Lung (tissue), 12 donors: ENCODE data around the gene DRC3. TPM values are rescaled to one million over a fixed set of nuclear protein-coding genes. Genes with fewer than 3 reads are reported as not detected.

ENCODE experiments used
- ATAC-seq: fragments of 200-7000 bp; cut with Tn5 transposase; one replicate; pipeline ENCODE4 v1.9.1; 2020; ENCODE audit warnings: moderate number of reproducible peaks; ENCODE audit not compliant: insufficient read depth, low FRiP score
- DNase-seq, 3 donors: peaks; one replicate each; pipeline ENCODE4 v3.0.0-alpha.2; 2013 to 2017
- H3K27ac ChIP-seq, 2 donors: one replicate each; pipeline ENCODE4 v1.5.1; 2013; ENCODE audit warnings: mild to moderate bottlenecking in 2 of 2, moderate library complexity in 2 of 2, control low read depth in 1 of 2, inconsistent platforms in 1 of 2, low read depth in 1 of 2, low read length in 1 of 2
- H3K27me3 ChIP-seq, 3 donors: one replicate each; pipeline ENCODE4 v1.5.1; 2013; ENCODE audit warnings: low read length in 2 of 3; ENCODE audit not compliant: control insufficient read depth in 3 of 3, insufficient read depth in 3 of 3
- H3K36me3 ChIP-seq, 4 donors: one replicate each; pipeline ENCODE4 v1.5.1; 2013; ENCODE audit warnings: low read length in 4 of 4, mild to moderate bottlenecking in 1 of 4, moderate library complexity in 1 of 4; ENCODE audit not compliant: control insufficient read depth in 4 of 4, insufficient read depth in 4 of 4
- H3K4me1 ChIP-seq, 5 donors: one replicate each; pipeline ENCODE4 v1.5.1; 2013; ENCODE audit warnings: low read length in 5 of 5, mild to moderate bottlenecking in 2 of 5, moderate library complexity in 1 of 5; ENCODE audit not compliant: control insufficient read depth in 5 of 5, insufficient read depth in 5 of 5
- H3K4me3 ChIP-seq: one replicate; pipeline ENCODE4 v1.5.1; 2013; ENCODE audit warnings: mild to moderate bottlenecking, control low read depth, moderate library complexity
- H3K9ac ChIP-seq, 2 donors: one replicate each; pipeline ENCODE4 v1.5.1; 2013; ENCODE audit warnings: low read length in 2 of 2, control low read depth in 1 of 2; ENCODE audit not compliant: insufficient read depth in 1 of 2
- H3K9me3 ChIP-seq, 4 donors: one replicate each; pipeline ENCODE4 v1.5.1; 2013; ENCODE audit warnings: low read length in 3 of 4, mild to moderate bottlenecking in 1 of 4, moderate library complexity in 1 of 4; ENCODE audit not compliant: control insufficient read depth in 4 of 4, insufficient read depth in 3 of 4
- CTCF ChIP-seq: IDR thresholded peaks from 2 replicates; pipeline ENCODE4 v1.5.1; 2012; ENCODE audit warnings: mild to moderate bottlenecking; ENCODE audit errors: control extremely low read depth, extremely low read depth
- WGBS, 2 donors: extraction: QIAGEN DNeasy Blood & Tissue Kit; methylation state at CpG; one replicate each; pipeline ENCODE4 v1.1.7; 2013; 5-methylcytosine and 5-hydroxymethylcytosine counted together
- polyA plus RNA-seq, 2 donors: library from polyadenylated mRNA; stranded (reverse); fragments of 200-250 nt; gene quantifications; one replicate each; pipeline ENCODE4 v1.2.1, GENCODE V29; 2013
- total RNA-seq, 2 donors: library from RNA; depleted of rRNA in 1 of 2; stranded (reverse); fragments of >200 nt in 1 of 2; gene quantifications; one replicate each; pipeline ENCODE4 v1.2.1, GENCODE V29; 2014 to 2021
- donor health status: control.
- donor health status: control.
- donor health status: Bipolar disorder and iron deficiency.
- donor health status: healthy.
- donor health status: DM: yes; HTN: yes; CAD: no.

Gene DRC3
- total and polyA plus RNA-seq, 4 donors: 6.6 to 29.5 (median 13.5) TPM

DNA sequence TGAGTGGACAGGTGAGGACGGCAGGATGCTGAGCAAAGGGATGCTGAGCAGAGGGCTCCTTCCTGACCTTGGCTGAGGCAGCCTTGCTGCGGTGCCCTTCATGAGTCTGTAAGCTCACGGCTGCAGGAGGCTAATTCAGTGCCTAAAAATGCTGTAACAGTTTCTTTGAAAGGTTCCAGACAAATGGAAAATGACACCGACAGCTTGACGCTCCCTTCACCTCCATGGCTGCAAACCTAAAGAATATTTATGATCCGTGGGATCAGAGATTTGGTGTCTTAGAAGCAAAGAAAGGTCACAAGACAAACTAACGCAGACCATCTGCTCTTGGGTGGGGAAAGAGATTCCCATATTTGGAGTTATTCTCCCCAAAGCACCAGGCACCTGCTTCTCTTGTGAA is 28.4 kb upstream of the DRC3 start:
- ATAC-seq: no peak
- no peak overlapping the region for H3K9ac ChIP-seq
- 93 to 95% methylated on average over 7 of the region's 7 CpGs for WGBS, 2 donors
- no peaks in the 10 kb centered on the region for H3K9me3 ChIP-seq
- no peaks in the 10 kb centered on the region for H3K27me3 ChIP-seq
- TF ChIP-seq CTCF: no peak
- H3K36me3 ChIP-seq: no peaks in the 10 kb centered on the region
- DNase-seq: no peak
- peak overlapping the region in 1 of 2 donors; percentile 38 for H3K27ac ChIP-seq
- H3K4me1 ChIP-seq: peaks cover 0 to 59% (median 25%) of the 10 kb centered on the region in 5 donors
- no peak overlapping the region for H3K4me3 ChIP-seq

DNA sequence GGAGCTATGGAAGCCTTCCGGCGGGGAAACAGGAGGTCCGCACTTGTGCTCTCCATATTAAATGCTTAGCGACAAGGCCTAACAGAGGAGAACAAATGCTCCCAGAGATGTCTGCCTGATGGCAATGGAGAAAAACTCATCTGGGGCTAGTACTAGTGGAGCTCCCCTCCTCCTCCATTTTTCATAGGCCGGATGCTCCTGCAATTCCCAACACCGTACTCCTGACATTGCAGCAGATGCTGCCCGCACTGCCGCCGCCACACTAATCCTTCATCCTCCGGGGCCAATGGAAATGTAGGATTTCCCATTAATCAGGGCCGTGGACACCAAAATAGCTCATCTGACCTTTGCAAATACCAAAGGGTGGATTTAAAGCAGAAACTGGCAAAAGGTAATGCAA is 27.9 kb upstream of the DRC3 start:
- H3K4me1 ChIP-seq: peaks cover 0 to 59% (median 25%) of the 10 kb centered on the region in 5 donors
- no peak overlapping the region for H3K27ac ChIP-seq
- WGBS, 2 donors: 96 to 97% methylated on average over 11 of the region's 11 CpGs
- H3K9me3 ChIP-seq: no peaks in the 10 kb centered on the region
- H3K27me3 ChIP-seq: no peaks in the 10 kb centered on the region
- no peak overlapping the region for H3K9ac ChIP-seq
- no peaks in the 10 kb centered on the region for H3K36me3 ChIP-seq
- DNase-seq (peak in 1 of 3 donors; percentile 4), ATAC-seq (no peak)
- H3K4me3 ChIP-seq: no peak overlapping the region
- TF ChIP-seq CTCF: no peak

DNA sequence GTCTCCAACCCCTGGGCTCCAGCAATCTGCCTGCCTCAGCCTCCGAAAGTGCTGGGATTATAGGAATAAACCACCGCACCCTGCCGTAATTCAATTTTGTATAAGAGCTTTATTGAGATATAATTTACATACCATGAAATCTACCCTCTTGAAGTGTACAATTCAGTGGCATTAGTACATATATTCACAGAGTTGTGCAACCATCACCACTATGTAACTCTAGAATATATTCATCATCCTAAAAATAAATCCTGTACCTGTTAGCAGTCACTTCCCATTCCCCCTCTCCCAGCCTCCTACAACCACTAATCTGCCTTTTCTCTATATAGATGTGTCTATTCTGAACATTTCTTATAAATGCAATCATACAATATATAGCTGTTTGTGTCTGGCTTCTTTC is 26.6 kb upstream of the DRC3 start:
- H3K27ac ChIP-seq: no peak overlapping the region
- H3K9ac ChIP-seq: no peak overlapping the region
- no peak for DNase-seq
- 78 to 99% methylated on average over 3 of the region's 3 CpGs for WGBS, 2 donors
- no peaks in the 10 kb centered on the region for H3K36me3 ChIP-seq
- no peaks in the 10 kb centered on the region for H3K27me3 ChIP-seq
- peaks cover 0 to 48% (median 13%) of the 10 kb centered on the region in 5 donors for H3K4me1 ChIP-seq
- no peak for TF ChIP-seq CTCF
- ATAC-seq: no peak
- no peak overlapping the region for H3K4me3 ChIP-seq
- H3K9me3 ChIP-seq: no peaks in the 10 kb centered on the region

DNA sequence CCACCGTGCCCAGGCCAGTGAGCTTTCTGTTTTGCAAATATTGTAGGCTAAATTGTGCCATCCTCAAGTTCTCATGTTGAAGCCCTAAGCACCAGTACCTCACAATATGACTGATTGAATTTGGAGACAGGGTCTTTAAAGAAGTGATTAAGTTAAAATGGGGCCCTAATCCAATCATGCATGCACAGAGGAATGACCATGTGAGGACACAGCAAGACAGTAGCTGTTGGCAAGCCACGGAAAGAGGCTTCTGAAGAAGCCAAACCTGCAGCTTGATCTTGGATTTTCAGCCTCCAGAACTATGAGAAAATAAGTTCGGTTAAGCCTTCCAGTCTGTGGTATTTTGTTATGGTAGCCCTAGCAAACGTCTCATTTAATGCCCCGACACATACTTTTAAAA is 25.4 kb upstream of the DRC3 start:
- peaks cover 0 to 41% (median 11%) of the 10 kb centered on the region in 5 donors for H3K4me1 ChIP-seq
- H3K4me3 ChIP-seq: no peak overlapping the region
- H3K27me3 ChIP-seq: no peaks in the 10 kb centered on the region
- WGBS, 2 donors: 87 to 92% methylated on average over 5 of the region's 5 CpGs
- no peak for ATAC-seq
- TF ChIP-seq CTCF: no peak
- H3K9ac ChIP-seq: no peak overlapping the region
- no peaks in the 10 kb centered on the region for H3K36me3 ChIP-seq
- H3K27ac ChIP-seq: no peak overlapping the region
- DNase-seq: no peak
- no peaks in the 10 kb centered on the region for H3K9me3 ChIP-seq
